HEK293T (cell line): Measurements from ENCODE around the gene NUDT7.

ENCODE experiments used
- CTCF ChIA-PET: fragments of 350-600 bp; formaldehyde crosslinking; extraction: SDS; loops from one replicate; lab custom pipeline; 2021; ENCODE audit warnings: antibody characterized with exemption, inconsistent platforms; lab: Yijun Ruan, JAX
- POLR2A ChIA-PET: fragments of 350-600 bp; formaldehyde crosslinking; extraction: SDS; loops from one replicate; lab custom pipeline; 2020; ENCODE audit warnings: antibody characterized with exemption, inconsistent platforms; lab: Yijun Ruan, JAX
- DNase-seq: peaks from one replicate; pipeline ENCODE4 v3.0.0; 2012; ENCODE audit warnings: mixed read lengths; ENCODE audit errors: extremely low spot score
- ARNT ChIP-seq: fragments of 450-650 bp; IDR thresholded peaks from 2 replicates; pipeline ENCODE4 v1.6.1; 2017; ENCODE audit warnings: mild to moderate bottlenecking
- BHLHE40 ChIP-seq: fragments of 450-650 bp; IDR thresholded peaks from 2 replicates; pipeline ENCODE4 v1.6.1; 2016; ENCODE audit warnings: mild to moderate bottlenecking, moderate library complexity, borderline replicate concordance
- CTBP1 ChIP-seq: fragments of 450-650 bp; IDR thresholded peaks from 2 replicates; pipeline ENCODE4 v1.6.1; 2016; ENCODE audit warnings: borderline replicate concordance
- ELF4 ChIP-seq: fragments of 450-650 bp; IDR thresholded peaks from 2 replicates; pipeline ENCODE4 v1.6.1; 2017; ENCODE audit warnings: antibody characterized with exemption
- FOXA1 ChIP-seq: fragments of 450-650 bp; IDR thresholded peaks from 2 replicates; pipeline ENCODE4 v1.6.1; 2016; ENCODE audit warnings: mild to moderate bottlenecking
- FOXK2 ChIP-seq: fragments of 450-650 bp; IDR thresholded peaks from 2 replicates; pipeline ENCODE4 v1.6.1; 2016; ENCODE audit warnings: mild to moderate bottlenecking
- FOXM1 ChIP-seq: fragments of 450-650 bp; IDR thresholded peaks from 2 replicates; pipeline ENCODE4 v1.6.1; 2017; ENCODE audit warnings: mild to moderate bottlenecking, borderline replicate concordance
- HDGF ChIP-seq: fragments of 450-650 bp; IDR thresholded peaks from 2 replicates; pipeline ENCODE4 v1.6.1; 2017; ENCODE audit warnings: antibody characterized with exemption, borderline replicate concordance
- L3MBTL2 ChIP-seq: fragments of 450-650 bp; conservative IDR thresholded peaks from 2 replicates; pipeline ENCODE4 v1.6.1; 2016; ENCODE audit warnings: mild to moderate bottlenecking
- LEF1 ChIP-seq: fragments of 450-650 bp; IDR thresholded peaks from 2 replicates; pipeline ENCODE4 v1.6.1; 2017; ENCODE audit warnings: mild to moderate bottlenecking, borderline replicate concordance
- NFRKB ChIP-seq: fragments of 450-650 bp; IDR thresholded peaks from 2 replicates; pipeline ENCODE4 v1.6.1; 2016; ENCODE audit warnings: mild to moderate bottlenecking, moderate library complexity
- SP1 ChIP-seq: fragments of 450-650 bp; IDR thresholded peaks from 2 replicates; pipeline ENCODE4 v1.6.1; 2017
- SUZ12 ChIP-seq: fragments of 450-650 bp; IDR thresholded peaks from 2 replicates; pipeline ENCODE4 v1.6.1; 2016; ENCODE audit warnings: mild to moderate bottlenecking
- TARDBP ChIP-seq: fragments of 450-650 bp; IDR thresholded peaks from 2 replicates; pipeline ENCODE4 v1.6.1; 2016
- ZNF384 ChIP-seq: fragments of 450-650 bp; IDR thresholded peaks from 2 replicates; pipeline ENCODE4 v1.6.1; 2016
- TF ChIP-seq, protein P1 (sequence below): fragments of 450-650 bp; IDR thresholded peaks from 2 replicates; pipeline ENCODE4 v1.6.1; 2016

Gene NUDT7

GRCh38 chr16:77744141-77744540, 21.8 kb downstream of the NUDT7 start:
- ChIA-PET POLR2A (no interaction called here), CTCF (no interaction called here)
- DNase-seq, result no peak
- TF ChIP-seq ZNF384 (no peak), L3MBTL2 (no peak), HDGF (no peak), SP1 (no peak), BHLHE40 (no peak), FOXK2 (no peak), FOXM1 (no peak), SUZ12 (no peak), CTBP1 (no peak), TARDBP (no peak), NFRKB (no peak), ARNT (no peak), FOXA1 (no peak), ELF4 (no peak), LEF1 (no peak)
- TF ChIP-seq, protein P1, sequence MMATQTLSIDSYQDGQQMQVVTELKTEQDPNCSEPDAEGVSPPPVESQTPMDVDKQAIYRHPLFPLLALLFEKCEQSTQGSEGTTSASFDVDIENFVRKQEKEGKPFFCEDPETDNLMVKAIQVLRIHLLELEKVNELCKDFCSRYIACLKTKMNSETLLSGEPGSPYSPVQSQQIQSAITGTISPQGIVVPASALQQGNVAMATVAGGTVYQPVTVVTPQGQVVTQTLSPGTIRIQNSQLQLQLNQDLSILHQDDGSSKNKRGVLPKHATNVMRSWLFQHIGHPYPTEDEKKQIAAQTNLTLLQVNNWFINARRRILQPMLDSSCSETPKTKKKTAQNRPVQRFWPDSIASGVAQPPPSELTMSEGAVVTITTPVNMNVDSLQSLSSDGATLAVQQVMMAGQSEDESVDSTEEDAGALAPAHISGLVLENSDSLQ, result no peak

DNA sequence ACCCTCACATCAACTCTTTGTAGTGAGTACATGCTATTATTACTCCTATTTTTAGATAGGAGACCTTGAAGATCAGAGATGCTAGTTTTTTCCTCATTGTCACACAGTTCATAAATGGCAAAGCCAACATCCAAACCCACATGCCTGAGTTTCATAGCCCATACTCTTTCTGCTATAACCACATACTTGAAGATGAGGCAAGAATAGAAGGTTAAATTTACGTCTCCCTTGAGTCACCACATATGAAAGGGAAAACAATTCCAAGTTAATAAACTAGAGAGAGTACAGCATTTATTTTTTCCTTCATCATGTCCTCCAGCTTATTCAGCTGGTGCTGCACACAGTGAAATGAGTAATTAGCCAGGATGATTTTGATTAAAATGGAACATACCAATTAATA, 23.7 kb downstream of the NUDT7 start:
- ChIA-PET POLR2A (no interaction called here), CTCF (no interaction called here)
- no peak for DNase-seq
- TF ChIP-seq HDGF, result no peak
- no peak for TF ChIP-seq FOXA1
- TF ChIP-seq SP1, result no peak
- no peak for TF ChIP-seq FOXK2

GRCh38 chr16:77748421-77749005, 26.2 kb downstream of the NUDT7 start:
- CTCF ChIA-PET, result interaction anchor here (0.5 kb wide), 1 partner anchor 353 kb away, joined by 3 read pairs; no protein-coding TSS in a partner anchor

DNA sequence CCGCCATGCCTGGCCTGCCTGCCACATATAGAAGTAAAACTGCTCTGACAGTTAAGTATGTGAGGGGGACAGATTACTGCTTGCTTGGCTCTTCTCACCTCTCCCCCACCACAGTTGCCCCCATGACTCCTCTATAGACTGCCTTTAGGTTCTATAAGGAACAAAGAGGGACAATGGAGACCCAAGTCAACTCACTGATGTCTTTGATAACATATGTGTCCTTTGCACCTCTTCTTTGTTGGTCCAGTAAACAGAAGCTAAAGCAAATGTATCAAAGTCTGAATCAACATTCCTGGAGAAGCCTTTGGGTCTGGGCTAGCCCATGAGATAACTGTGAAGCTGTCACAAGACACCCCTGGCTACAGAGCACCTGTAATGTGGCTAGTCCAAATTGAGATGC, 27.1 kb downstream of the NUDT7 start:
- TF ChIP-seq LEF1, result no peak
- no peak for TF ChIP-seq BHLHE40
- no peak for TF ChIP-seq ELF4
- TF ChIP-seq FOXA1, result no peak
- no peak for TF ChIP-seq CTBP1
- TF ChIP-seq FOXM1, result no peak
- TF ChIP-seq, protein P1, result no peak
- no peak for TF ChIP-seq FOXK2
- no peak for TF ChIP-seq SP1
- no peak for TF ChIP-seq HDGF
- TF ChIP-seq ARNT, result no peak
- no peak for TF ChIP-seq TARDBP
- no peak for TF ChIP-seq L3MBTL2
- TF ChIP-seq NFRKB, result no peak
- no peak for TF ChIP-seq ZNF384
- TF ChIP-seq SUZ12, result no peak
- ChIA-PET POLR2A (no interaction called here), CTCF (no interaction called here)
- no peak for DNase-seq

More at GRCh38 chr16:77748421-77749005, 26.2 kb downstream of the NUDT7 start:
- no peak for DNase-seq
- POLR2A ChIA-PET, result no interaction called here
- TF ChIP-seq CTBP1, result no peak
- TF ChIP-seq SUZ12, result no peak
- TF ChIP-seq FOXK2, result no peak
- no peak for TF ChIP-seq ARNT
- TF ChIP-seq TARDBP, result no peak
- no peak for TF ChIP-seq BHLHE40
- TF ChIP-seq, protein P1, result no peak
- TF ChIP-seq ZNF384, result no peak
- TF ChIP-seq LEF1, result no peak
- TF ChIP-seq SP1, result no peak
- no peak for TF ChIP-seq L3MBTL2
- no peak for TF ChIP-seq NFRKB

DNA sequence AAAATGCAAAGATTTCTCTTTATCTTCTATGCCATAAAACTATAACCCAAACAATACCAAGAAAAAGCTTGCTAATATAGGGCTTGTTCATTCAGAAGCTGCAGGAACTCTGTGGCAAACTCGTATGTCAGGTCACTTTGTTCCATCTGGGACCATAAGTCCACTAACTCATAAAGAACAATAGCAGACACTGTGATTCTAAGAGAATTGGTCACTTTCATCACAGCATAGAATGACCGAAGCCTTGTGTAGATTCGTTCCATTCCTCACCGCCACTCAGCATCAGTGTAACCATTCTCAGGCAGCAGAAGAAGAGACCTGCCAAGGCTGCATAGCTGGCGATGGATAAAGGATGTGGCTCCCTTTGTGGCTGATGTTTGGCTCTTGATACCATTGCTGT, 35.7 kb downstream of the NUDT7 start:
- DNase-seq, result no peak
- no peak for TF ChIP-seq LEF1
- TF ChIP-seq, protein P1, result no peak
- no peak for TF ChIP-seq FOXM1
- TF ChIP-seq NFRKB, result no peak
- TF ChIP-seq L3MBTL2, result no peak
- POLR2A ChIA-PET, result interaction anchor here (1.0 kb wide), 1 partner anchor 36 kb away, joined by 3 read pairs; the partner anchor contains the start of gene NUDT7
- CTCF ChIA-PET, result no interaction called here

DNA sequence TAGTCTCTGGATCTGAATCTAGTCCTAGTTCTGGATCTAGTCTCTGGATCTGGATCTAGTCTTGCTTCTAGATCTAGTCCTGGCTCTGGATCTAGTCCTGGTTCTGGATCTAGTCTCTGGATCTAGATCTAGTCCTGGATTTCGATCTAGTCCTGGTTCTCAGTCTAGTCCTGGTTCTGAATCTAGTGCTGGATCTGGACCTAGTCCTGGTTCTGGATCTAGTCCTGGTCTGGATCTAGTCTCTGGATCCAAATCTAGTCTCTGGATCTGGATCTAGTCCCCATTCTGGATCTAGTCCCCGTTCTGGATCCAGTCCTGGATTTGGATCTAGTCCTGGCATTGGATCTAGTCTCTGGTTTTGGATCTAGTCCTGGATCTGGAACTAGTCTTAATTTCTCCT, 36.2 kb downstream of the NUDT7 start:
- no peak for TF ChIP-seq ARNT
- no peak for TF ChIP-seq FOXA1
- TF ChIP-seq ELF4, result no peak
- TF ChIP-seq ZNF384, result no peak
- TF ChIP-seq L3MBTL2, result no peak
- TF ChIP-seq BHLHE40, result no peak
- no peak for TF ChIP-seq FOXK2
- no peak for TF ChIP-seq TARDBP
- DNase-seq, result no peak
- CTCF ChIA-PET, result no interaction called here
- POLR2A ChIA-PET, result interaction anchor here (1.0 kb wide), 1 partner anchor 36 kb away, joined by 3 read pairs; the partner anchor contains the start of gene NUDT7
